WERI-Rb-1 (cell line): ENCODE results near the gene HMGN1.

Experiments
- DNase-seq: peaks from one replicate; pipeline ENCODE4 v3.0.0-alpha.2; 2020
- H3K27ac ChIP-seq: fragments of 250-450 bp; sonication (Bioruptor Pico); 2 replicates; pipeline ENCODE4 v1.5.1; 2020; ENCODE audit warnings: mild to moderate bottlenecking, moderate library complexity
- H3K27me3 ChIP-seq: fragments of 250-450 bp; sonication (Bioruptor Pico); 2 replicates; pipeline ENCODE4 v1.5.1; 2021; ENCODE audit warnings: mild to moderate bottlenecking, low read depth, moderate library complexity; ENCODE audit not compliant: insufficient read depth, severe bottlenecking
- H3K36me3 ChIP-seq: fragments of 250-450 bp; sonication (Bioruptor Pico); 2 replicates; pipeline ENCODE4 v1.5.1; 2020; ENCODE audit warnings: mild to moderate bottlenecking, moderate library complexity
- H3K4me3 ChIP-seq: 2 replicates; pipeline ENCODE4 v1.5.1; 2011; ENCODE audit warnings: low read depth, mild to moderate bottlenecking, control low read depth, low read length
- H3K9me3 ChIP-seq: fragments of 250-450 bp; sonication (Bioruptor Pico); 2 replicates; pipeline ENCODE4 v1.5.1; 2021; ENCODE audit warnings: mild to moderate bottlenecking, moderate library complexity; ENCODE audit not compliant: severe bottlenecking
- TF ChIP-seq, protein P1 (sequence below): IDR thresholded peaks from 2 replicates; pipeline ENCODE4 v1.5.1; 2011; ENCODE audit warnings: low read depth, mild to moderate bottlenecking, control low read depth, inconsistent platforms, low read length

Gene HMGN1

DNA sequence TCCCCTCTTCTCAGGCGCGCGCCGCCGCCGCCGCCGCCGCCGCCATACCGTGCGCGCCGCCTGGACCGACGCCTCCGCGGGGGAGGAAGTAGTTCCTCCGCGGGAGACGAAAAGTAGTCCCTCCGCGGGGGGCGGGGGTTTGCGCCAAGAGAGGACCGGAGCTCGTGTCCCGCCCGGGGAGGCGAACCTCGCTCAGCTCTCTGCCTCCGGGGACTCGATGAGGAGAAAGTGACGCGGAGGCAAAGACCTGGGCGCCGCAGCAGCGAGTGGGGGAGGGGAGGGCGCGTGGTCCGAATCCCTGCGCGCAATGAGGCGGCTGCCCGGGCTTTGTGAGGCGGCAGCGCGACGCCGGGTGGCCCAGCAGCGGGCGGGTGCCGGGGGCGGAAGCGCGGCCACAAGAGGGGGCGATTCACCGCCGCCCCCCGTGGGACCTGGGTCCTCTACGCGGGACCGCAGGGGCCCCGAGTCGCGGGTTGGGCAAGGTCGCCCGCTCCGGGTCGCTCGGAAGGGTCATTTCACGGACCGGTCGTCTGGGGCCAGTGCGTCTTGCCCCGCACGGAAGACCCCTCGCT, 35.2 kb downstream of the HMGN1 start, which contains the start of gene BRWD1:
Gene BRWD1, minus strand, starts transcription at position 62 of the 572 bp plus-strand sequence. CDS start 141 bp downstream, outside the sequence.
- TF ChIP-seq, protein P1, sequence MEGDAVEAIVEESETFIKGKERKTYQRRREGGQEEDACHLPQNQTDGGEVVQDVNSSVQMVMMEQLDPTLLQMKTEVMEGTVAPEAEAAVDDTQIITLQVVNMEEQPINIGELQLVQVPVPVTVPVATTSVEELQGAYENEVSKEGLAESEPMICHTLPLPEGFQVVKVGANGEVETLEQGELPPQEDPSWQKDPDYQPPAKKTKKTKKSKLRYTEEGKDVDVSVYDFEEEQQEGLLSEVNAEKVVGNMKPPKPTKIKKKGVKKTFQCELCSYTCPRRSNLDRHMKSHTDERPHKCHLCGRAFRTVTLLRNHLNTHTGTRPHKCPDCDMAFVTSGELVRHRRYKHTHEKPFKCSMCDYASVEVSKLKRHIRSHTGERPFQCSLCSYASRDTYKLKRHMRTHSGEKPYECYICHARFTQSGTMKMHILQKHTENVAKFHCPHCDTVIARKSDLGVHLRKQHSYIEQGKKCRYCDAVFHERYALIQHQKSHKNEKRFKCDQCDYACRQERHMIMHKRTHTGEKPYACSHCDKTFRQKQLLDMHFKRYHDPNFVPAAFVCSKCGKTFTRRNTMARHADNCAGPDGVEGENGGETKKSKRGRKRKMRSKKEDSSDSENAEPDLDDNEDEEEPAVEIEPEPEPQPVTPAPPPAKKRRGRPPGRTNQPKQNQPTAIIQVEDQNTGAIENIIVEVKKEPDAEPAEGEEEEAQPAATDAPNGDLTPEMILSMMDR = peak; percentile 61
- H3K9me3 ChIP-seq = no peaks in the 10 kb centered on the region
- peak; percentile 93 for DNase-seq
- H3K27ac ChIP-seq = peak within 1 kb of the TSS; percentile 99
- peak within 1 kb of the TSS; percentile 90 for H3K4me3 ChIP-seq
- H3K36me3 ChIP-seq = peaks cover 28% of the 10 kb centered on the region
- H3K27me3 ChIP-seq = no peaks in the 10 kb centered on the region

DNA sequence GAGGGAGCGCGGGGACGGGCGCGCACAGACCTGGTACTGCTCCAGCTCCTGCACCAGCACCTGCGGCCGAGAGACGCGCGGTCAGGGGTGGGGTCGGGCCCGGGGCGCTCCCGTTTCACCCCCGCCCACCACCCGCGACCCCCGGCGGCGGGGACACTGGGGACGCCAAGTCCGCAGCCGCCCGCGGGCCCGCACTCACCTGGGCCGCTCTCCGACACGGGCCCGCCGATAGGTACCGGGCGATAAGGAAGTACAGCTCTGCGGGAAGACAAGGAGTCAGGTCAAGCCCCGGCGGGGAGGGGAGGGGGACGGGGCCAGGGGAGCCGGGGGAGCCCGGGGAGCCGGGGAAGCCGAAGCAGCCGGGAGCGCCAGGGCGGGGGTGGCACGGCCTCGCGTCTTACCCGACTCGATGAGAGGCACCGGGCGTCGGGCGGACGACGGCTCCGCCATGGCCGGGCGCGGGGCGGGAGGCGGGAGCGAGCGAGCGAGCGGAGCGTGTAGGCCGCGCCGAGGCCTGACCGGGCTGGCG, 35.8 kb downstream of the HMGN1 start:
- no peaks in the 10 kb centered on the region for H3K9me3 ChIP-seq
- DNase-seq = peak; percentile 34
- H3K4me3 ChIP-seq = peak overlapping the region; percentile 90
- H3K27me3 ChIP-seq = no peaks in the 10 kb centered on the region
- H3K36me3 ChIP-seq = peaks cover 31% of the 10 kb centered on the region
- peak overlapping the region; percentile 99 for H3K27ac ChIP-seq
- TF ChIP-seq, protein P1 = no peak

DNA sequence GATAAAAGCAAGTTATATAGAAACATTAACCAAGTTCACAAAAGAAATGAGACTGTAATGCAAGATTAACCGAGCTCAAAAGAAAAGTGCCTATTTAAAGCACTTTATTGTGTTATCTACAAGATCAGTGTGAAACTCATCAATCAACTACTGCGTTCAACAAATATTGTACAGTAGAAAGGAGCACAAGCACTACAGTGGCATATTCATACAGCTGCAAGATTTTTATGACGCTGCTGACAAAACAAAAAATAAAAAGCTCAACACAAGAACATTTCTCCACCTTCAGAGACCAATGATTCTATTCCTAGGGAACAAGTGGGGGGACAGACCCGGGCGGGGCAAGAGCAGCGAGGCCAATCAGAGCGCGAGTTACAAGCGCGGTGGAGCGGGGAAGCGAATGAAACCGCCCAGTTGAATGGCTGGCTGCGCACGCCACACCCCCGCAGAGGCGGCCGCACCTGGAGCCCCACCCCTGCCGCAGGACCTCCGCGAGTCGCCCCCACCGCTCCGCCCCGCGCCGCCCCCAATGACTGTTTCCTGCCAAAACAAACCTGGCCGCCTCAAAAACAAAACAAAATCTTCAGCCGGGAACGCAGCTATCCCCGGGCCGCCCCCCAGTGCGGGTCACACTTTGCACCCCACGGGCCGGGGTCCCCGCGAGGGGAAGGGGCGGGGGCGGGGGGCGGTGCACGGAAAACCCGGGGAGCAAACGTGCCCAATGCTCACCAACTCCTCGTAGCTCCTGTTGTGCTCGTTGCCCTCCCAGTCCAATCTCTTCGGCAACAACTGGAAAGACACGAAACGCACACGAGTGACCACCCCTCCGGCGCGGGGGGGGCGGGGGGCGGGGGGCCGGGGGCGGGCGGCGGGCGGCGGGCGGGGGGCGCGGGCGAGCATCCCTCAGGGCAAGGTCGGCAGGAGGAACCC, 36.5 kb downstream of the HMGN1 start:
- H3K36me3 ChIP-seq = peaks cover 31% of the 10 kb centered on the region
- H3K27ac ChIP-seq = peak overlapping the region; percentile 99
- H3K9me3 ChIP-seq = no peaks in the 10 kb centered on the region
- H3K4me3 ChIP-seq = peak overlapping the region; percentile 90
- no peaks in the 10 kb centered on the region for H3K27me3 ChIP-seq
- DNase-seq = peak; percentile 94
- TF ChIP-seq, protein P1 = no peak

DNA sequence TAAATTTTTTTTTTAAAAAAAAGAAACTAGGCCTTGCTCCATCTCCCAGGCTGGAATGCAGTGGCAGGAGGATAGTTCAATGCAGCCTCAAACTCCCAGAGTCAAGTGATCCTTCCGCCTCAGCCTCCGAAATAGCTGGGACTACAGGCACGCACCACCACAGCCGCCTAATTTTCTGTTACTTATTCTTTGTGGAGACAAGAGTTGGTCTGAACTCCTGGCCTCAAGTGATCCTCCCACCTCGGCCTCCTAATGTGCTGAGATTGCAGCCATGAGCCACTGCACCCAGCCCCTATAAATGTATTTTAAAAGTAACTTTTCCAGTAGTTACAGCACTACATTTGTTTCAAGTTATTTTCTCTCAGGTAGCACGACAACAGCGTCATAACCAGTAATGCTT, 37.7 kb downstream of the HMGN1 start:
- Histone ChIP-seq H3K9me3 (no peaks in the 10 kb centered on the region), H3K36me3 (peaks cover 40% of the 10 kb centered on the region), H3K4me3 (no peak overlapping the region), H3K27ac (no peak overlapping the region), H3K27me3 (no peaks in the 10 kb centered on the region)
- TF ChIP-seq, protein P1 = no peak
- no peak for DNase-seq

DNA sequence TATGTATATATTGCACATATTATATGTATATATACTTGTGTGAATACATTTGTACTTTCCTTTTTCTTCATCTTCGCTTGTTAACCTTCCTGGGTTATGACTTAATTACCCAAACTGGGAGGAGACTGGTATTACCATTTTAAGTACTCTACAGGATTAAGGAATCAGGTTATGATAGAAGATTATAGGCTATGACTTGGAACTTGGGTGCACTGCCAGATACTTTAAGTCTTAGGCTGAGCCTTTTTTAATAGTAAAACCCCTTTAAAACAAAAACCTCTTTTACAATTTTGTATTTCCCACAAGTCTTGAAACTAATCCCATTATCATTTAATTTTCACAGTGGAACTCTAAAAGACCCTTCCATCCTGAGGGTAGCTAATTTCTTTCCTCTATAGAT, 41.4 kb downstream of the HMGN1 start:
- no peak overlapping the region for H3K4me3 ChIP-seq
- H3K36me3 ChIP-seq = peaks cover 67% of the 10 kb centered on the region
- H3K27me3 ChIP-seq = no peaks in the 10 kb centered on the region
- TF ChIP-seq, protein P1 = no peak
- DNase-seq = no peak
- no peaks in the 10 kb centered on the region for H3K9me3 ChIP-seq
- no peak overlapping the region for H3K27ac ChIP-seq
